K562 (cell line): Measurements from ENCODE around the gene NEU3. TPM values are rescaled to one million over a fixed set of nuclear protein-coding genes. Genes with fewer than 3 reads are reported as not detected.

Source experiments
- BCOR ChIP-seq: fragments of 450-650 bp; IDR thresholded peaks from 2 replicates; pipeline ENCODE4 v1.6.1; 2016
- DACH1 ChIP-seq: fragments of 450-650 bp; IDR thresholded peaks from 2 replicates; pipeline ENCODE4 v1.6.1; 2018; ENCODE audit not compliant: partially characterized antibody
- E2F4 ChIP-seq: sonication (generic); formaldehyde crosslinking; IDR thresholded peaks from 2 replicates; pipeline ENCODE4 v1.8.0; 2022; ENCODE audit warnings: mild to moderate bottlenecking, low read depth, missing genetic modification reagents
- ELK3 ChIP-seq: fragments of 450-650 bp; formaldehyde crosslinking; IDR thresholded peaks from 2 replicates; pipeline ENCODE4 v1.4.0; 2020; ENCODE audit warnings: mild to moderate bottlenecking
- FOSL1 ChIP-seq: fragments of 200-800 bp; sonication (Bioruptor generic); conservative IDR thresholded peaks from 2 replicates; pipeline ENCODE4 v1.6.1; 2016; ENCODE audit warnings: missing genetic modification characterization, missing compliant biosample characterization
- FOXA1 ChIP-seq: fragments of 450-650 bp; IDR thresholded peaks from 2 replicates; pipeline ENCODE4 v1.6.1; 2016; ENCODE audit warnings: mild to moderate bottlenecking, borderline replicate concordance
- FOXM1 ChIP-seq, 2 experiments: fragments of 450-650 bp in 1 of 2; sonication (generic) in 1 of 2; formaldehyde crosslinking in 1 of 2; IDR thresholded peaks; 2 replicates each; pipeline versions ENCODE4 v1.6.1 to v1.9.0; 2017 to 2022; ENCODE audit warnings: low read depth in 2 of 2, mild to moderate bottlenecking in 2 of 2, missing genetic modification reagents in 1 of 2, moderate library complexity in 1 of 2
- HDAC1 ChIP-seq, 2 experiments: fragments of 450-650 bp; IDR thresholded peaks; 2 replicates each; pipeline ENCODE4 v1.6.1; 2016 to 2017; ENCODE audit warnings: inconsistent platforms in 1 of 2, mild to moderate bottlenecking in 1 of 2, moderate library complexity in 1 of 2
- IRF1 ChIP-seq: sonication (generic); formaldehyde crosslinking; IDR thresholded peaks from 2 replicates; pipeline ENCODE4 v1.8.0; 2022; ENCODE audit warnings: missing genetic modification reagents, mild to moderate bottlenecking, borderline replicate concordance
- JUN ChIP-seq, 2 experiments: sonication (generic) in 1 of 2; formaldehyde crosslinking in 1 of 2; IDR thresholded peaks; 2 replicates each; pipeline versions ENCODE4 v1.6.1 to v1.8.0; 2012 to 2022; ENCODE audit warnings: borderline replicate concordance in 2 of 2, mild to moderate bottlenecking in 2 of 2, improper control_type of control experiment in 1 of 2, low read depth in 1 of 2, low read length in 1 of 2, missing genetic modification reagents in 1 of 2
- MXD1 ChIP-seq: fragments of 250-450 bp; sonication (Bioruptor Pico); IDR thresholded peaks from 2 replicates; pipeline ENCODE4 v1.8.0; 2021; ENCODE audit warnings: borderline replicate concordance, mild to moderate bottlenecking, moderate library complexity; ENCODE audit not compliant: poor library complexity, severe bottlenecking
- NCOA1 ChIP-seq: fragments of 450-650 bp; IDR thresholded peaks from 2 replicates; pipeline ENCODE4 v1.6.1; 2016; ENCODE audit warnings: low read depth
- NEUROD1 ChIP-seq: fragments of 150-350 bp; IDR thresholded peaks from 2 replicates; pipeline ENCODE4 v1.6.1; 2014; ENCODE audit warnings: borderline replicate concordance, low read length, low read depth; ENCODE audit not compliant: partially characterized antibody
- NFIC ChIP-seq: fragments of 450-650 bp; IDR thresholded peaks from 2 replicates; pipeline ENCODE4 v1.6.1; 2017; ENCODE audit warnings: mild to moderate bottlenecking, inconsistent platforms
- PCBP1 ChIP-seq: fragments of 200-400 bp; formaldehyde crosslinking; IDR thresholded peaks from 2 replicates; pipeline ENCODE4 v1.6.1; 2018; ENCODE audit warnings: mild to moderate bottlenecking, low read depth, low read length; ENCODE audit not compliant: poor library complexity, severe bottlenecking
- PHF21A ChIP-seq: fragments of 450-650 bp; IDR thresholded peaks from 2 replicates; pipeline ENCODE4 v1.6.1; 2017; ENCODE audit warnings: low read depth, borderline replicate concordance
- PHTF2 ChIP-seq: fragments of 250-450 bp; sonication (Bioruptor Pico); IDR thresholded peaks from 2 replicates; pipeline ENCODE4 v1.5.0; 2021; ENCODE audit warnings: mild to moderate bottlenecking
- POLR2B ChIP-seq: fragments of 450-650 bp; IDR thresholded peaks from 2 replicates; pipeline ENCODE4 v1.6.1; 2018; ENCODE audit warnings: low read depth; ENCODE audit not compliant: partially characterized antibody
- RBFOX2 ChIP-seq: fragments of 200-400 bp; formaldehyde crosslinking; IDR thresholded peaks from 2 replicates; pipeline ENCODE4 v1.6.1; 2017; ENCODE audit warnings: low read depth, mild to moderate bottlenecking, low read length, moderate library complexity
- RHOXF2B ChIP-seq: fragments of 250-450 bp; sonication (Bioruptor Pico); conservative IDR thresholded peaks from 2 replicates; pipeline ENCODE4 v1.5.1; 2021
- SREBF2 ChIP-seq: sonication (generic); formaldehyde crosslinking; IDR thresholded peaks from 2 replicates; pipeline ENCODE4 v1.4.0; 2020; ENCODE audit warnings: mild to moderate bottlenecking, missing genetic modification reagents
- STAT5B ChIP-seq: fragments of 250-450 bp; sonication (Bioruptor Pico); IDR thresholded peaks from 2 replicates; pipeline ENCODE4 v1.8.0; 2021; ENCODE audit warnings: mild to moderate bottlenecking, inconsistent platforms
- ZNF197 ChIP-seq: fragments of 200-800 bp; sonication (Bioruptor generic); IDR thresholded peaks from 2 replicates; pipeline ENCODE4 v1.6.1; 2016; ENCODE audit warnings: low read depth, missing genetic modification characterization, missing compliant biosample characterization
- ZNF511 ChIP-seq: sonication (generic); formaldehyde crosslinking; IDR thresholded peaks from 2 replicates; pipeline ENCODE4 v1.8.0; 2022; ENCODE audit warnings: mild to moderate bottlenecking, missing genetic modification reagents
- ZNF707 ChIP-seq: fragments of 250-450 bp; sonication (Bioruptor Pico); conservative IDR thresholded peaks from 2 replicates; pipeline ENCODE4 v1.8.0; 2022; ENCODE audit warnings: inconsistent platforms, mild to moderate bottlenecking, moderate library complexity
- polyA plus RNA-seq, 8 experiments: library from polyadenylated mRNA; depleted of rRNA in 4 of 8; stranded (reverse) in 5 of 8; unstranded in 3 of 8; fragments of >200 nt; fragmentation: Nextera tagmentation in 2 of 8; fragmentation: Illumina TruSeq in 1 of 8; extraction: Ambion mirVana in 2 of 8; extraction: Trizol in 1 of 8; gene quantifications; 2 replicates each; pipeline versions ENCODE4 v1.2.1 to v1.2.3, GENCODE V29; 2011 to 2014; ENCODE audit warnings: inconsistent platforms in 1 of 8, missing spikeins in 1 of 8
- total RNA-seq, 7 experiments: library from RNA; depleted of rRNA in 6 of 7; stranded (reverse); fragments of >200 nt in 6 of 7; fragmentation: Illumina TruSeq in 2 of 7; extraction: Trizol in 2 of 7; gene quantifications; 2 replicates each; pipeline versions ENCODE4 v1.2.1 to v1.2.3, GENCODE V29; 2011 to 2021; ENCODE audit warnings: low replicate concordance in 1 of 7

The NEU3 gene
- total and polyA plus RNA-seq, 9 of the 15 experiments (the other 6 are each of a cell fraction or from before 2014, with no cell fraction given), result 6.2 to 41.3 (median 31.1) TPM

GRCh38 chr11:75031224-75031753, 42.6 kb downstream of the NEU3 start (continued):
- TF ChIP-seq POLR2B, result no peak
- TF ChIP-seq HDAC1 (IDR thresholded peaks at IDR 0.05), result peak; percentile 6 to 95; a peak in 3 of 4 replicates
- TF ChIP-seq IRF1 (CRISPR knock-in tag), result no peak
- TF ChIP-seq E2F4 (CRISPR knock-in tag), result no peak
- peak; percentile 80 for TF ChIP-seq NEUROD1
- TF ChIP-seq FOSL1 (tag), result peak; percentile 98
- peak; percentile 84; the same call in 1 of the 2 replicates for TF ChIP-seq PHF21A
- TF ChIP-seq PCBP1, result no peak
- peak; percentile 94 for TF ChIP-seq FOXM1 (IDR thresholded peaks at IDR 0.05; ENCODE audit: low read depth)
- no peak for TF ChIP-seq FOXM1 (CRISPR knock-in tag; IDR thresholded peaks at IDR 0.05; ENCODE audit: low read depth)
- TF ChIP-seq STAT5B (CRISPR knock-in tag), result no peak
- no peak for TF ChIP-seq DACH1
- TF ChIP-seq ELK3 (CRISPR knock-in tag), result no peak
- TF ChIP-seq MXD1 (CRISPR knock-in tag), result no peak
- peak; percentile 88 for TF ChIP-seq NCOA1
- no peak for TF ChIP-seq PHTF2 (CRISPR knock-in tag)
- TF ChIP-seq ZNF511 (CRISPR knock-in tag), result 0 out of 2 replicates have a peak, but pooled peaks have one; percentile 10
- TF ChIP-seq SREBF2, result no peak
- no peak for TF ChIP-seq RHOXF2B (CRISPR knock-in tag)
- no peak for TF ChIP-seq FOXA1
- TF ChIP-seq JUN (IDR thresholded peaks at IDR 0.05; ENCODE audit: borderline replicate concordance, low read depth, low read length), result peak; percentile 92
- no peak for TF ChIP-seq JUN (CRISPR knock-in tag; IDR thresholded peaks at IDR 0.05; ENCODE audit: borderline replicate concordance)
- TF ChIP-seq BCOR, result no peak
- 0 out of 2 replicates have a peak, but pooled peaks have one; percentile 21 for TF ChIP-seq ZNF707 (CRISPR knock-in tag)
- peak; percentile 92 for TF ChIP-seq NFIC
- no peak for TF ChIP-seq RBFOX2
- 0 out of 2 replicates have a peak, but pooled peaks have one; percentile 69 for TF ChIP-seq ZNF197 (CRISPR knock-in tag)
